ENCODE data around the gene CELF3.
A peak's percentile ranks its signal among the peaks of the same experiment; 100 is the strongest.
"Not testable (repeated sequence)": the region's sequence is repeated elsewhere in the genome, so short reads cannot be mapped to it uniquely, and the experiment has no call there.

The CELF3 gene

DNA sequence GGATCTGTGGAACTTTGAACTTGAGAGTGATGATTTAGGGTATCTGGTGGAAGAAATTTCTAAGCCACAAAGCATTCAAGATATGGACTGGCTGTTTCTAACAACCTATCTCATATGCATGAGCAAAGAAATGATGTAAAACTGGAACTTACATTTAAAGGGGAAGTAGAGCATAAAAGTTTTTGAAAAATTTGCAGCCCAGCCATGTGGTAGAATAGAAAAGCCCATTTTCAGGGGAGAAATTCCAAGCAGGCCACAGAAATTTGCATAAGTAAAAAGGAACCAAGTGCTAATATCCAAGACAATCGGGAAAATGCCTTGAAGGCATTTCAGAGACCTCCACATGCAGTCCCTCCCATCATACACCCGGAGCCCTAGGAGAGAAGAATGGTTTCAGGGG is 20.4 kb upstream of the CELF3 start:
- Histone ChIP-seq H3K9ac (ENCODE audit: low read length in 2 of 2) (no peak overlapping the region), H3K4me1 (ENCODE audit: control insufficient read depth, insufficient read depth, low read length) (peaks cover 5% of the 10 kb centered on the region), H3K9me3 (ENCODE audit: control insufficient read depth in 2 of 2, low read length in 2 of 2) (no peaks in the 10 kb centered on the region), H3K27me3 (ENCODE audit: control insufficient read depth in 1 of 2, insufficient read depth in 2 of 2, low read length in 2 of 2) (no peaks in the 10 kb centered on the region), H3K4me3 (ENCODE audit: low read length in 2 of 2) (no peak overlapping the region), H3K27ac (ENCODE audit: low read length) (no peak overlapping the region), H3K36me3 (ENCODE audit: control insufficient read depth in 2 of 2, insufficient read depth in 2 of 2, low read length in 2 of 2) (no peaks in the 10 kb centered on the region)

DNA sequence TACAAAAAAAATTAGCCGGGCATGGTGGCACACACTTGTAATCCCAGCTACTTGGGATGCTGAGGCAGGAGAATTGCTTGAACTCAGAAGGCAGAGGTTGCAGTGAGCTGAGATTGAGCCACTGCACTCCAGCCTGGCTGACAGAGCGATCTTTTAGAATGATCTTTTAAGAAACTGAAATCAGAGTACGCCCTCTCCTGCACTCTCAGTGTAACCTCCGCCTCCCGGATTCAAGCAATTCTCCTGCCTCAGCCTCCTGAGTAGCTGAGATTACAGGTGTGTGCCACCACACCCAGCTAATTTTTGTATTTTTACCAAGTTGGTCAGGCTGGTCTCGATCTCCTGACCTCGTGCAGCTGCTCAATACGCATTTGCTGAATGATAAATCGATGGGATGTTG is 17.4 kb upstream of the CELF3 start:
- H3K9ac ChIP-seq (ENCODE audit: low read length in 2 of 2), result not testable (repeated sequence)

DNA sequence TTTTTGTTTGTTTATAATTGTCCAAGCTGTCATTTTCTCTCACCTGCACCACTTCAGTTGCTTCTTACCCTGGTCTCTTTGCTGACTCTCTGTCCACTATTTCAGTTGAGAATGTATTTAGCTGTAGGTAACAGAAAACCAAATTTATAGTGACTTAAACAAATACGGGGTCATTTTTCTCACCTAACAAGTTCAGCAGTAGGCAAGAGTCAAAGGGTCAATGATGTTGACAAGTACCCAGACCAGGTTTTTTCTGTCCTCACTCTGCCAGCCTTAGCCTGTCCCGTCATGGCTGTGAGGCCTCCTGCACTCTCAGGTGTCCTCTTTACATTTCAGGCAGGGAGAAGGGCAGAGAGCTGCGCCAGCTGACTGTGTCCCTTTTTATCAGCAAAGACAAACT is 16.5 kb upstream of the CELF3 start:
- Histone ChIP-seq H3K36me3 (ENCODE audit: control insufficient read depth in 2 of 2, insufficient read depth in 2 of 2, low read length in 2 of 2) (no peaks in the 10 kb centered on the region), H3K9ac (ENCODE audit: low read length in 2 of 2) (no peak overlapping the region), H3K27me3 (ENCODE audit: control insufficient read depth in 1 of 2, insufficient read depth in 2 of 2, low read length in 2 of 2) (no peaks in the 10 kb centered on the region), H3K9me3 (ENCODE audit: control insufficient read depth in 2 of 2, low read length in 2 of 2) (no peaks in the 10 kb centered on the region), H3K4me1 (ENCODE audit: control insufficient read depth, insufficient read depth, low read length) (peaks cover 9% of the 10 kb centered on the region), H3K4me3 (ENCODE audit: low read length in 2 of 2) (no peak overlapping the region), H3K27ac (ENCODE audit: low read length) (no peak overlapping the region)

More for the DNA sequence above, 17.4 kb upstream of the CELF3 start:
- not testable (repeated sequence) for H3K4me1 ChIP-seq (ENCODE audit: control insufficient read depth, insufficient read depth, low read length); H3K4me3 ChIP-seq (ENCODE audit: low read length in 2 of 2); H3K27ac ChIP-seq (ENCODE audit: low read length); H3K27me3 ChIP-seq (ENCODE audit: control insufficient read depth in 1 of 2, insufficient read depth in 2 of 2, low read length in 2 of 2); H3K9me3 ChIP-seq (ENCODE audit: control insufficient read depth in 2 of 2, low read length in 2 of 2); H3K36me3 ChIP-seq (ENCODE audit: control insufficient read depth in 2 of 2, insufficient read depth in 2 of 2, low read length in 2 of 2)

- Histone ChIP-seq H3K4me3 (ENCODE audit: low read length in 2 of 2) (no peak overlapping the region), H3K4me1 (ENCODE audit: control insufficient read depth, insufficient read depth, low read length) (peaks cover 15% of the 10 kb centered on the region), H3K9me3 (ENCODE audit: control insufficient read depth in 2 of 2, low read length in 2 of 2) (no peaks in the 10 kb centered on the region), H3K36me3 (ENCODE audit: control insufficient read depth in 2 of 2, insufficient read depth in 2 of 2, low read length in 2 of 2) (no peaks in the 10 kb centered on the region), H3K27ac (ENCODE audit: low read length) (no peak overlapping the region), H3K9ac (ENCODE audit: low read length in 2 of 2) (no peak overlapping the region), H3K27me3 (ENCODE audit: control insufficient read depth in 1 of 2, insufficient read depth in 2 of 2, low read length in 2 of 2) (no peaks in the 10 kb centered on the region)
These were observed 13.3 kb upstream of the CELF3 start for GRCh38 chr1:151729966-151730291.

DNA sequence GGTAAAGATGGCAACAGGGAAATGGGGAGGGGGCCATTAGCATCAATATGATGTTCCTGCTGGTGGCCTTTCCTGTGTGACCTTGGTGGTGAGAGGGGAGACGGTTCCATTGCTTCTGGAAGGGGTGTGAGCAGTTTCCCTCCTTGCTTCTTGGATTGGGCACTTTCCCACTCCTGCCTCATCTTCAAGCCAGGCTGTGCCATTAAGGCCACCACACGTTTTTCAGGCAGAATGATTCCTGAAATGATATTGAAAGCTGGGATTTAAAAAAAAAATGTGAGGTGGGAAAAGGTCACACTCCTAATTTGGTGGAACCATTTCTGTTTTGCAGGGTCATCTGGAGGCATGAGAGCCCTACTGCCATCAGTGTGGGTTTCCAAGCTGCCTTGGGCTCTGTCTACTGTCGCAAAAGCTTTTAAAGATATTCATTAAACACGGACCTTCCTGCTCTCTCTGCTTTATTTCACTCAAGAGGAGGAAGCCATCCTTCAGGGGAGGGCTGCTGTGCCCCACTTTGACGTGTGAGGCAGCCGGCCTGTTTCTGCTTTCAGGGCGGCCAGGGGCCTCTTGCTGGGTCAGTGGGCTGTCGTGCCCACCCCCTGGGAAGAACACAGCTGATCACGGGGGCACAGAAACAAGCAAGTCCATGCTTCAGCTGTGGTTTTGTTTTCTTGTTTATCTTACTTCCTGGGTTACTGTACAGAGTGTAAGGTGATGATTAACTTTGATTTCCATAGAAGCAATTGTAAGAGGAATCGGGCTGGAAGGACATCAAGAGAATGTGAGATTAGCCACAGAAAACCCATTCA is 12.8 kb upstream of the CELF3 start:
- Histone ChIP-seq H3K4me1 (ENCODE audit: control insufficient read depth, insufficient read depth, low read length) (peaks cover 13% of the 10 kb centered on the region), H3K4me3 (ENCODE audit: low read length in 2 of 2) (no peak overlapping the region), H3K9ac (ENCODE audit: low read length in 2 of 2) (no peak overlapping the region), H3K9me3 (ENCODE audit: control insufficient read depth in 2 of 2, low read length in 2 of 2) (no peaks in the 10 kb centered on the region), H3K36me3 (ENCODE audit: control insufficient read depth in 2 of 2, insufficient read depth in 2 of 2, low read length in 2 of 2) (no peaks in the 10 kb centered on the region), H3K27me3 (ENCODE audit: control insufficient read depth in 1 of 2, insufficient read depth in 2 of 2, low read length in 2 of 2) (no peaks in the 10 kb centered on the region), H3K27ac (ENCODE audit: low read length) (peak overlapping the region; percentile 96)

GRCh38 chr1:151728151-151729054 is 11.8 kb upstream of the CELF3 start:
- Histone ChIP-seq H3K36me3 (ENCODE audit: control insufficient read depth in 2 of 2, insufficient read depth in 2 of 2, low read length in 2 of 2) (no peaks in the 10 kb centered on the region), H3K9ac (ENCODE audit: low read length in 2 of 2) (peak overlapping the region; percentile 79 to 85), H3K27ac (ENCODE audit: low read length) (peak overlapping the region; percentile 96), H3K4me1 (ENCODE audit: control insufficient read depth, insufficient read depth, low read length) (peaks cover 13% of the 10 kb centered on the region), H3K9me3 (ENCODE audit: control insufficient read depth in 2 of 2, low read length in 2 of 2) (no peaks in the 10 kb centered on the region), H3K27me3 (ENCODE audit: control insufficient read depth in 1 of 2, insufficient read depth in 2 of 2, low read length in 2 of 2) (no peaks in the 10 kb centered on the region), H3K4me3 (ENCODE audit: low read length in 2 of 2) (peak overlapping the region; percentile 21 to 64)

- Histone ChIP-seq H3K27me3 (ENCODE audit: control insufficient read depth in 1 of 2, insufficient read depth in 2 of 2, low read length in 2 of 2) (no peaks in the 10 kb centered on the region), H3K9ac (ENCODE audit: low read length in 2 of 2) (no peak overlapping the region), H3K27ac (ENCODE audit: low read length) (no peak overlapping the region), H3K4me1 (ENCODE audit: control insufficient read depth, insufficient read depth, low read length) (peaks cover 34% of the 10 kb centered on the region), H3K4me3 (ENCODE audit: low read length in 2 of 2) (no peak overlapping the region), H3K9me3 (ENCODE audit: control insufficient read depth in 2 of 2, low read length in 2 of 2) (no peaks in the 10 kb centered on the region), H3K36me3 (ENCODE audit: control insufficient read depth in 2 of 2, insufficient read depth in 2 of 2, low read length in 2 of 2) (no peaks in the 10 kb centered on the region)
These were observed 7.2 kb upstream of the CELF3 start for GRCh38 chr1:151723726-151724370.

DNA sequence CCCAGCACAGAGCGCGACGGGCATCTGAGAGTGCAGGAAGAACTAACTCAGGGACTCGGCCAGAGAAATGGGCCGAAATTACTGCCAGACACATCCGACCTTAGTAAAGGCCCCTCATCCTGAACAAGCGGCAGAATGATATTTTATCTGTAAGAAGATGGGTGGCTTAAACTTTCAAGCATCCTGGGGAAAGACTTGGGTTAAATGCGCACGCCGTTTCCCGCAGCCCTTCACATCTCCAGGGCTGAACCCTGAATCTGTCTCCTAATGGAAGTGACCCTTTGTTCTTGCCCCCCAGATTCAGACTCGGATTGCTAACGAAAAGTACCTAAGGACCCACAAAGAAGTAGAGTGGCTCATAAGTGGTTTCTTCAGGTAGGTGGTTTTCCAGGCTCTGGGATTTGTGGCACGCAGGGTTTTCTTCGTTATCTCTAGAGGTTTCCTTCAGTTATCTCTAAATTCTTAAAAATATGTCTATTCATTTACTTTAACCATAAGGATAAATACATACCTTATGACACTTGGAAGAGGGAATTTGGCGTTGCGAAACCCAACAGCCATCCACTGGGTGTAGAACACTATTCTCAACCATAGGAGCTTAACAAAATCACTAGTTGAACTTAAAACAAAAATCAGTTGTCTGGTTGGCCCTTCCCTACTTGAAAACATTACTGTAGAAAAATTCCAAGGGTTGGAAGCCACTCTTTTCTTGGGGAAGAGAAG is 5.3 kb upstream of the CELF3 start:
- Histone ChIP-seq H3K4me1 (ENCODE audit: control insufficient read depth, insufficient read depth, low read length) (peaks cover 37% of the 10 kb centered on the region), H3K27me3 (ENCODE audit: control insufficient read depth in 1 of 2, insufficient read depth in 2 of 2, low read length in 2 of 2) (peaks cover 1 to 4% of the 10 kb centered on the region in 2 donors), H3K9ac (ENCODE audit: low read length in 2 of 2) (peak overlapping the region; percentile 34 to 60)

GRCh38 chr1:151720974-151721787 is 4.6 kb upstream of the CELF3 start, which contains the start of gene RIIAD1:
Gene RIIAD1 (plus strand): TSS chr1:151721522. CDS start chr1:151721537, 15 bp downstream.
- H3K9ac ChIP-seq (ENCODE audit: low read length in 2 of 2), result peak within 1 kb of the TSS; percentile 57 to 71
- peaks cover 38% of the 10 kb centered on the region for H3K4me1 ChIP-seq (ENCODE audit: control insufficient read depth, insufficient read depth, low read length)
- peak within 1 kb of the TSS; percentile 84 for H3K27ac ChIP-seq (ENCODE audit: low read length)
- no peaks in the 10 kb centered on the region for H3K36me3 ChIP-seq (ENCODE audit: control insufficient read depth in 2 of 2, insufficient read depth in 2 of 2, low read length in 2 of 2)
- H3K27me3 ChIP-seq (ENCODE audit: control insufficient read depth in 1 of 2, insufficient read depth in 2 of 2, low read length in 2 of 2), result peaks cover 4 to 6% of the 10 kb centered on the region in 2 donors
- H3K4me3 ChIP-seq (ENCODE audit: low read length in 2 of 2), result peak within 1 kb of the TSS; percentile 65 to 73
- no peaks in the 10 kb centered on the region for H3K9me3 ChIP-seq (ENCODE audit: control insufficient read depth in 2 of 2, low read length in 2 of 2)

More for the DNA sequence above, 5.3 kb upstream of the CELF3 start:
- no peaks in the 10 kb centered on the region for H3K36me3 ChIP-seq (ENCODE audit: control insufficient read depth in 2 of 2, insufficient read depth in 2 of 2, low read length in 2 of 2)
- no peaks in the 10 kb centered on the region for H3K9me3 ChIP-seq (ENCODE audit: control insufficient read depth in 2 of 2, low read length in 2 of 2)
- H3K4me3 ChIP-seq (ENCODE audit: low read length in 2 of 2), result peak overlapping the region; percentile 65 to 70
- no peak overlapping the region for H3K27ac ChIP-seq (ENCODE audit: low read length)

Data from stomach smooth muscle (tissue), 2 donors.